Measurements from ENCODE around the gene NAALADL1.

DNA sequence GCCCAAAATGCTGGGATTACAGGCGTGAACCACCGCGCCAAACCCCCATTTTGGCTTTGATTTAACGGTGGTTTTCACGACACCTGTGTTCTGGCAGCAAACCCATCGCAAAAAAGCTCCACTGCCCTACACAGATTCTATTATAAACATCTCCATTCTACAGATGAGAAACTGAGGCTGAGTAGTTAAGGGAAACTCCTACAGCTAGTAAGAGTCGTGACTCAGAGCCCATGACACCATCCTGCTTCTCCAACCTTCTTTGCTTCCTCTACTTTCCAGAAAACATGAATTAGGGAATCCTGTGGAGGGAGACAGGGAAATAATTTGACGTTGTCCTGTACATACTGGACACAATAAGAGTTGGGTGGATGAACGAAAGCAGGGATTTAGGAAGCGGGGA is 31.5 kb downstream of the NAALADL1 start:
- no peak for TF ChIP-seq POLR2AphosphoS5 (IDR thresholded peaks at IDR 0.05; ENCODE audit: borderline replicate concordance, low read depth, low read length)
- no peak for TF ChIP-seq EZH2 (IDR thresholded peaks at IDR 0.05)
